Panc1 (cell line): ENCODE measurements around the gene HBEGF.

Source experiments
- CTCF ChIP-seq: fragments of 450-650 bp; IDR thresholded peaks from 2 replicates; pipeline ENCODE4 v1.5.1; 2017; ENCODE audit warnings: mild to moderate bottlenecking
- POLR2AphosphoS5 ChIP-seq: IDR thresholded peaks from 2 replicates; pipeline ENCODE4 v1.6.1; 2012; ENCODE audit warnings: mild to moderate bottlenecking, low read depth, low read length, moderate library complexity
- SIN3A ChIP-seq: IDR thresholded peaks from 2 replicates; pipeline ENCODE4 v1.6.1; 2012; ENCODE audit warnings: low read depth, mild to moderate bottlenecking, low read length, moderate library complexity, borderline replicate concordance; ENCODE audit not compliant: insufficient read depth
- TF ChIP-seq, protein P1 (sequence below), 2 experiments: IDR thresholded peaks; 2 replicates each; pipeline ENCODE4 v1.6.1; 2011 to 2012; ENCODE audit warnings: low read depth in 2 of 2, control low read depth in 1 of 2, low read length in 1 of 2, mild to moderate bottlenecking in 1 of 2, moderate library complexity in 1 of 2; ENCODE audit not compliant: insufficient read depth in 1 of 2

DNA sequence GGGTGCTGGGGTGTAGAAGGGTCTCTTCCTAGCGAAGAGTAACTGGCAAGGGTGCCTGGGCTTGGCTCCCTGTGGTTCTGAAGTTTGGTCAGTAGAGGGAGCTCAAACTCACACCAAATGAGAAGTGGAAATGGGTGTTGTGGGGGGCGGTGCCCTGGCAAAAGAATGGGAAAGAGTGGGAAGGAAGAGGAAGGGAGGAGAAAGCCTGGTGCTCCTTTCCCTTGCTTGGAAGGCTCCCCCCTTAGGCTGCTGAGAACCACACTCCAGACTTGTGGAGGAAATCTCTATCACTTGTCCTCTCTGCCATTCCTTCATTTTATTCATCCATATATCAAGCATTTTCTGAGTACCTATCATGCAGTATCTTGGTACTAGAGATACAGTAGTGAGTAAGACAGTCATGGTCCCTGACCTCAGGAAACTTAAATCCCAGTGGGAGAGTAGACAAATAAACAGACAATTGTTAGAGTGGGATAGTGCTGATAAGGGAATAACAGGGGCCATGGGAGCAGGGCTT, 26.6 kb upstream of the HBEGF start:
- TF ChIP-seq CTCF (peak; percentile 91), POLR2AphosphoS5 (no peak), SIN3A (no peak)
- TF ChIP-seq, protein P1, sequence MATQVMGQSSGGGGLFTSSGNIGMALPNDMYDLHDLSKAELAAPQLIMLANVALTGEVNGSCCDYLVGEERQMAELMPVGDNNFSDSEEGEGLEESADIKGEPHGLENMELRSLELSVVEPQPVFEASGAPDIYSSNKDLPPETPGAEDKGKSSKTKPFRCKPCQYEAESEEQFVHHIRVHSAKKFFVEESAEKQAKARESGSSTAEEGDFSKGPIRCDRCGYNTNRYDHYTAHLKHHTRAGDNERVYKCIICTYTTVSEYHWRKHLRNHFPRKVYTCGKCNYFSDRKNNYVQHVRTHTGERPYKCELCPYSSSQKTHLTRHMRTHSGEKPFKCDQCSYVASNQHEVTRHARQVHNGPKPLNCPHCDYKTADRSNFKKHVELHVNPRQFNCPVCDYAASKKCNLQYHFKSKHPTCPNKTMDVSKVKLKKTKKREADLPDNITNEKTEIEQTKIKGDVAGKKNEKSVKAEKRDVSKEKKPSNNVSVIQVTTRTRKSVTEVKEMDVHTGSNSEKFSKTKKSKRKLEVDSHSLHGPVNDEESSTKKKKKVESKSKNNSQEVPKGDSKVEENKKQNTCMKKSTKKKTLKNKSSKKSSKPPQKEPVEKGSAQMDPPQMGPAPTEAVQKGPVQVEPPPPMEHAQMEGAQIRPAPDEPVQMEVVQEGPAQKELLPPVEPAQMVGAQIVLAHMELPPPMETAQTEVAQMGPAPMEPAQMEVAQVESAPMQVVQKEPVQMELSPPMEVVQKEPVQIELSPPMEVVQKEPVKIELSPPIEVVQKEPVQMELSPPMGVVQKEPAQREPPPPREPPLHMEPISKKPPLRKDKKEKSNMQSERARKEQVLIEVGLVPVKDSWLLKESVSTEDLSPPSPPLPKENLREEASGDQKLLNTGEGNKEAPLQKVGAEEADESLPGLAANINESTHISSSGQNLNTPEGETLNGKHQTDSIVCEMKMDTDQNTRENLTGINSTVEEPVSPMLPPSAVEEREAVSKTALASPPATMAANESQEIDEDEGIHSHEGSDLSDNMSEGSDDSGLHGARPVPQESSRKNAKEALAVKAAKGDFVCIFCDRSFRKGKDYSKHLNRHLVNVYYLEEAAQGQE (IDR thresholded peaks at IDR 0.05; ENCODE audit: insufficient read depth in 1 of 2, low read depth in 2 of 2, low read length in 1 of 2), result no peak
